WERI-Rb-1 (cell line): ENCODE data around the gene LMO7.

ENCODE experiments used
- DNase-seq: peaks from one replicate; pipeline ENCODE4 v3.0.0-alpha.2; 2020
- H3K27ac ChIP-seq: fragments of 250-450 bp; sonication (Bioruptor Pico); 2 replicates; pipeline ENCODE4 v1.5.1; 2020; ENCODE audit warnings: mild to moderate bottlenecking, moderate library complexity
- H3K27me3 ChIP-seq: fragments of 250-450 bp; sonication (Bioruptor Pico); 2 replicates; pipeline ENCODE4 v1.5.1; 2021; ENCODE audit warnings: mild to moderate bottlenecking, low read depth, moderate library complexity; ENCODE audit not compliant: insufficient read depth, severe bottlenecking
- H3K36me3 ChIP-seq: fragments of 250-450 bp; sonication (Bioruptor Pico); 2 replicates; pipeline ENCODE4 v1.5.1; 2020; ENCODE audit warnings: mild to moderate bottlenecking, moderate library complexity
- H3K4me3 ChIP-seq: 2 replicates; pipeline ENCODE4 v1.5.1; 2011; ENCODE audit warnings: low read depth, mild to moderate bottlenecking, control low read depth, low read length
- H3K9me3 ChIP-seq: fragments of 250-450 bp; sonication (Bioruptor Pico); 2 replicates; pipeline ENCODE4 v1.5.1; 2021; ENCODE audit warnings: mild to moderate bottlenecking, moderate library complexity; ENCODE audit not compliant: severe bottlenecking
- TF ChIP-seq, protein P1 (sequence below): IDR thresholded peaks from 2 replicates; pipeline ENCODE4 v1.5.1; 2011; ENCODE audit warnings: low read depth, mild to moderate bottlenecking, control low read depth, inconsistent platforms, low read length

The LMO7 gene

DNA sequence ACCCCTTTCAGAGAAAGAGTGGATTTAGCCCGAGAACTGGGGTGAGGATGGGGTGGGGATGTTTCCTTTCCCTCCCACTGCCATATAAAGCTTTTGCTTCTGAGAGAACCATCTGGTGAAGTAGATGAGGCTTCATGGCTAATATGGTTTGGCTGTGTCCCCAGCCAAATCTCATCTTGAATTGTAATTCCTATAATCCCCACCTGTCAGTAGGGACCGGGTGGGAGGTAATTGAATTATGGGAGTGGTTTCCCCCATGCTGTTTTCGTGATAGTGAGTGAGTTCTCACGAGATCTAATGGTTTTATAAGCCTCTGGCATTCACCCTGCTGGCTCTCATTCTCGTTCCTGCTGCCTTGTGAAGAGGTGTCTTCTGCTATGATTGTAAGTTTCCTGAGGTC lies 270.9 kb downstream of the LMO7 start:
- Histone ChIP-seq H3K4me3 (no peak overlapping the region), H3K27ac (peak overlapping the region; percentile 14; the same call in 1 of the 2 replicates), H3K36me3 (no peaks in the 10 kb centered on the region), H3K27me3 (no peaks in the 10 kb centered on the region), H3K9me3 (no peaks in the 10 kb centered on the region)
- DNase-seq = peak; percentile 31
- TF ChIP-seq, protein P1, sequence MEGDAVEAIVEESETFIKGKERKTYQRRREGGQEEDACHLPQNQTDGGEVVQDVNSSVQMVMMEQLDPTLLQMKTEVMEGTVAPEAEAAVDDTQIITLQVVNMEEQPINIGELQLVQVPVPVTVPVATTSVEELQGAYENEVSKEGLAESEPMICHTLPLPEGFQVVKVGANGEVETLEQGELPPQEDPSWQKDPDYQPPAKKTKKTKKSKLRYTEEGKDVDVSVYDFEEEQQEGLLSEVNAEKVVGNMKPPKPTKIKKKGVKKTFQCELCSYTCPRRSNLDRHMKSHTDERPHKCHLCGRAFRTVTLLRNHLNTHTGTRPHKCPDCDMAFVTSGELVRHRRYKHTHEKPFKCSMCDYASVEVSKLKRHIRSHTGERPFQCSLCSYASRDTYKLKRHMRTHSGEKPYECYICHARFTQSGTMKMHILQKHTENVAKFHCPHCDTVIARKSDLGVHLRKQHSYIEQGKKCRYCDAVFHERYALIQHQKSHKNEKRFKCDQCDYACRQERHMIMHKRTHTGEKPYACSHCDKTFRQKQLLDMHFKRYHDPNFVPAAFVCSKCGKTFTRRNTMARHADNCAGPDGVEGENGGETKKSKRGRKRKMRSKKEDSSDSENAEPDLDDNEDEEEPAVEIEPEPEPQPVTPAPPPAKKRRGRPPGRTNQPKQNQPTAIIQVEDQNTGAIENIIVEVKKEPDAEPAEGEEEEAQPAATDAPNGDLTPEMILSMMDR = no peak

DNA sequence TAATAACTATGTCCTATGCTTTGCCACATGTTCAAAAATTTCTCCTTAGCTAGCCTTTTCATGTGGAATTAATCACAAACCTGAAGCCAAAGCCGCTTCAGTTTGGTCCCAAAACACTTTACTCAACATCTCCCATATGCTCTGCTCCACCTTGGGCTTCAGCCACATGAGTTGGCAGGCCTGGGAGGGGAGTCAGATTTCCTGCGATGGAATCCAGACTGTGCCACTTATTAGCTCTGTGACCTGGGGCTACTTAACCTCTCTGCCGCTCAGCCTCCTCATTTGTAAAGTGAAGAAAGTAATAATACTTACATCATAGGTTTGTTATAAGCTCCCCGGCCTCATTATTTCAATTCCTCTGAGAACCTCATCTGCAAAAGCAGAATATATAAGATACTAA lies 272.0 kb downstream of the LMO7 start:
- Histone ChIP-seq H3K27me3 (no peaks in the 10 kb centered on the region), H3K27ac (no peak overlapping the region), H3K4me3 (no peak overlapping the region), H3K9me3 (no peaks in the 10 kb centered on the region), H3K36me3 (no peaks in the 10 kb centered on the region)
- DNase-seq = no peak
- TF ChIP-seq, protein P1 = no peak
